GM23338 (cell line): ENCODE results near the gene SARDH. TPM values are rescaled to one million over a fixed set of nuclear protein-coding genes. Genes with fewer than 3 reads are reported as not detected.

ENCODE experiments used
- ATAC-seq: fragments of 200-7000 bp; cut with Tn5 transposase; 3 replicates; pipeline ENCODE4 v1.9.1; 2020
- DNase-seq: peaks from one replicate; pipeline ENCODE4 v3.0.0-alpha.2; 2015; ENCODE audit warnings: low spot score
- H2AFZ ChIP-seq: fragments of 200-600 bp; sonication (generic); 2 replicates; pipeline ENCODE4 v1.8.0; 2016; ENCODE audit warnings: antibody characterized with exemption, mild to moderate bottlenecking, moderate library complexity
- H3F3A ChIP-seq: fragments of 200-600 bp; sonication (generic); replicated peaks from 2 replicates; pipeline ENCODE4 v1.8.0; 2017; ENCODE audit warnings: antibody characterized with exemption, mixed run types, low read depth
- H3K27ac ChIP-seq: fragments of 200-600 bp; sonication (generic); 2 replicates; pipeline ENCODE4 v1.6.1; 2016; ENCODE audit warnings: low read depth
- H3K27me3 ChIP-seq: fragments of 200-600 bp; sonication (generic); 2 replicates; pipeline ENCODE4 v1.8.0; 2016; ENCODE audit warnings: mild to moderate bottlenecking, mixed run types, moderate library complexity; ENCODE audit not compliant: insufficient read depth
- H3K36me3 ChIP-seq: fragments of 200-600 bp; sonication (generic); 2 replicates; pipeline ENCODE4 v1.8.0; 2016; ENCODE audit warnings: mild to moderate bottlenecking; ENCODE audit not compliant: insufficient read depth
- H3K4me1 ChIP-seq: fragments of 200-600 bp; sonication (generic); 2 replicates; pipeline ENCODE4 v1.8.0; 2016; ENCODE audit warnings: mild to moderate bottlenecking, moderate library complexity; ENCODE audit not compliant: insufficient read depth
- H3K4me2 ChIP-seq: fragments of 200-600 bp; sonication (generic); 2 replicates; pipeline ENCODE4 v1.7.1; 2017; ENCODE audit warnings: mixed run types
- H3K4me3 ChIP-seq: fragments of 200-600 bp; sonication (generic); 2 replicates; pipeline ENCODE4 v1.6.1; 2016; ENCODE audit warnings: mixed run types
- H3K79me2 ChIP-seq: fragments of 200-600 bp; sonication (generic); replicated peaks from 2 replicates; pipeline ENCODE4 v1.8.0; 2017; ENCODE audit warnings: mild to moderate bottlenecking; ENCODE audit not compliant: insufficient read depth
- H3K9me2 ChIP-seq: fragments of 200-600 bp; sonication (generic); 2 replicates; pipeline ENCODE4 v1.8.0; 2017; ENCODE audit not compliant: insufficient read depth
- H4K20me1 ChIP-seq: fragments of 200-600 bp; sonication (generic); replicated peaks from 2 replicates; pipeline ENCODE4 v1.8.0; 2017; ENCODE audit warnings: mild to moderate bottlenecking; ENCODE audit not compliant: insufficient read depth
- H3K27ac Mint-ChIP-seq: 2 replicates; pipeline ENCODE4 v1.8.0; 2020; ENCODE audit warnings: inconsistent platforms, mild to moderate bottlenecking, moderate library complexity, mixed read lengths
- H3K27me3 Mint-ChIP-seq: 3 replicates; pipeline ENCODE4 v1.8.0; 2022; ENCODE audit warnings: low read depth, mild to moderate bottlenecking, moderate library complexity, mixed read lengths, inconsistent platforms; ENCODE audit not compliant: insufficient read depth, poor library complexity
- H3K36me3 Mint-ChIP-seq: 3 replicates; pipeline ENCODE4 v1.8.0; 2021; ENCODE audit warnings: low read depth, mild to moderate bottlenecking, inconsistent platforms, moderate library complexity, mixed read lengths
- H3K4me1 Mint-ChIP-seq: 3 replicates; pipeline ENCODE4 v1.8.0; 2020; ENCODE audit warnings: mild to moderate bottlenecking, inconsistent platforms, mixed read lengths
- H3K4me3 Mint-ChIP-seq: 3 replicates; pipeline ENCODE4 v1.8.0; 2021; ENCODE audit warnings: moderate library complexity, mild to moderate bottlenecking, inconsistent platforms, mixed read lengths
- H3K9me3 Mint-ChIP-seq: 3 replicates; pipeline ENCODE4 v1.8.0; 2020; ENCODE audit warnings: moderate library complexity, mild to moderate bottlenecking, inconsistent platforms, mixed read lengths
- CREB1 ChIP-seq: fragments of 250-450 bp; sonication (Bioruptor Pico); IDR thresholded peaks from 2 replicates; pipeline ENCODE4 v1.5.0; 2020; ENCODE audit warnings: low read depth, mild to moderate bottlenecking, moderate library complexity
- CTCF ChIP-seq, 2 experiments: fragments of 200-600 bp in 1 of 2; sonication (generic) in 1 of 2; conservative IDR thresholded peaks; 2 replicates each; pipeline versions ENCODE4 v1.5.1 to v1.6.1; 2016 to 2017; ENCODE audit warnings: antibody characterized with exemption in 2 of 2, low read depth in 2 of 2, mild to moderate bottlenecking in 2 of 2, moderate library complexity in 1 of 2
- ETS1 ChIP-seq: IDR thresholded peaks from 2 replicates; pipeline ENCODE4 v1.6.1; 2016; ENCODE audit warnings: antibody characterized with exemption
- EZH2 ChIP-seq: fragments of 200-600 bp; sonication (generic); IDR thresholded peaks from one replicate; pipeline ENCODE4 v1.8.0; 2017; ENCODE audit warnings: antibody characterized with exemption, mild to moderate bottlenecking, low read depth; ENCODE audit not compliant: unreplicated experiment
- EZH2phosphoT487 ChIP-seq: fragments of 200-600 bp; sonication (generic); IDR thresholded peaks from one replicate; pipeline ENCODE4 v1.8.1; 2018; ENCODE audit warnings: antibody characterized with exemption; ENCODE audit not compliant: unreplicated experiment
- JUNB ChIP-seq: IDR thresholded peaks from one replicate; pipeline ENCODE4 v1.6.1; 2016; ENCODE audit warnings: antibody characterized with exemption; ENCODE audit not compliant: unreplicated experiment
- NANOG ChIP-seq: IDR thresholded peaks from 2 replicates; pipeline ENCODE4 v1.6.1; 2016; ENCODE audit warnings: antibody characterized with exemption, borderline replicate concordance
- POLR2AphosphoS5 ChIP-seq: IDR thresholded peaks from 2 replicates; pipeline ENCODE4 v1.6.1; 2016; ENCODE audit warnings: antibody characterized with exemption, low read depth
- REST ChIP-seq: IDR thresholded peaks from one replicate; pipeline ENCODE4 v1.6.1; 2018; ENCODE audit warnings: antibody characterized with exemption; ENCODE audit not compliant: unreplicated experiment
- STAT1 ChIP-seq: IDR thresholded peaks from one replicate; pipeline ENCODE4 v1.6.1; 2016; ENCODE audit warnings: antibody characterized with exemption; ENCODE audit not compliant: unreplicated experiment
- ZNF114 ChIP-seq: fragments of 250-450 bp; sonication (Bioruptor Pico); IDR thresholded peaks from 2 replicates; pipeline ENCODE4 v1.5.0; 2020; ENCODE audit warnings: mild to moderate bottlenecking, moderate library complexity
- ZNF331 ChIP-seq: fragments of 250-450 bp; sonication (Bioruptor Pico); IDR thresholded peaks from 2 replicates; pipeline ENCODE4 v1.5.0; 2020; ENCODE audit warnings: low read depth, mild to moderate bottlenecking, moderate library complexity
- polyA plus RNA-seq: library from polyadenylated mRNA; unstranded; fragments of >200 nt; fragmentation: Nextera tagmentation; extraction: Ambion mirVana; gene quantifications from 2 replicates; pipeline ENCODE4 v1.2.1, GENCODE V29; 2016
- total RNA-seq: library from RNA; depleted of rRNA; stranded (reverse); fragments of >200 nt; shearing (Covaris generic); gene quantifications from 2 replicates; pipeline ENCODE4 v1.2.3, GENCODE V29; 2014

SARDH gene
- total and polyA plus RNA-seq, 2 experiments from 2014 or later, result 2.8 to 10.4 TPM

- H3K79me2 ChIP-seq, result no peaks in the 10 kb centered on the region
- no peaks in the 10 kb centered on the region for H3F3A ChIP-seq
- Mint-ChIP-seq H3K4me1 (peaks cover 26% of the 10 kb centered on the region), H3K4me3 (no peak overlapping the region), H3K9me3 (peaks cover 3% of the 10 kb centered on the region; the same call in 2 of the 3 replicates), H3K27me3 (peaks cover 4% of the 10 kb centered on the region), H3K36me3 (no peaks in the 10 kb centered on the region), H3K27ac (no peak overlapping the region)
- H3K4me1 ChIP-seq, result peaks cover 19% of the 10 kb centered on the region
- H3K36me3 ChIP-seq, result no peaks in the 10 kb centered on the region
- no peak overlapping the region for H3K4me3 ChIP-seq
- H2AFZ ChIP-seq, result no peak overlapping the region
- TF ChIP-seq JUNB, result no peak
- TF ChIP-seq ZNF114 (CRISPR knock-in tag), result no peak
- no peak for TF ChIP-seq STAT1
- TF ChIP-seq ZNF331, result no peak
- TF ChIP-seq CREB1 (CRISPR knock-in tag), result no peak
- TF ChIP-seq EZH2, result no peak
- TF ChIP-seq ETS1, result no peak
- TF ChIP-seq EZH2phosphoT487, result no peak
- no peak for TF ChIP-seq CTCF (conservative IDR thresholded peaks at IDR 0.05; ENCODE audit: low read depth in 2 of 2)
- DNase-seq, result no peak
- no peak overlapping the region for H3K27ac ChIP-seq
- no peak for ATAC-seq
- no peaks in the 10 kb centered on the region for H3K27me3 ChIP-seq
- H3K9me2 ChIP-seq, result no peaks in the 10 kb centered on the region
- no peak overlapping the region for H3K4me2 ChIP-seq
- no peaks in the 10 kb centered on the region for H4K20me1 ChIP-seq
Observed at GRCh38 chr9:133739408-133740280, 1.5 kb upstream of the SARDH start.

GRCh38 chr9:133738640-133739225, 581 bp upstream of the SARDH start:
- H3F3A ChIP-seq, result no peaks in the 10 kb centered on the region
- peaks cover 19% of the 10 kb centered on the region for H3K4me1 ChIP-seq
- Mint-ChIP-seq H3K27me3 (peaks cover 2% of the 10 kb centered on the region), H3K9me3 (no peaks in the 10 kb centered on the region; the same call in 2 of the 3 replicates), H3K36me3 (no peaks in the 10 kb centered on the region; the same call in 2 of the 3 replicates), H3K4me1 (peaks cover 31% of the 10 kb centered on the region), H3K4me3 (peak overlapping the region; percentile 17; the same call in 1 of the 3 replicates), H3K27ac (no peak overlapping the region)
- no peaks in the 10 kb centered on the region for H3K79me2 ChIP-seq
- no peaks in the 10 kb centered on the region for H4K20me1 ChIP-seq
- no peak overlapping the region for H3K27ac ChIP-seq
- ATAC-seq (no peak), DNase-seq (no peak)
- no peaks in the 10 kb centered on the region for H3K27me3 ChIP-seq
- H3K36me3 ChIP-seq, result no peaks in the 10 kb centered on the region
- peak overlapping the region; percentile 45; the same call in 1 of the 2 replicates for H3K4me3 ChIP-seq
- H3K9me2 ChIP-seq, result no peaks in the 10 kb centered on the region
- H2AFZ ChIP-seq, result peak overlapping the region; percentile 91
- H3K4me2 ChIP-seq, result peak overlapping the region; percentile 73; the same call in 1 of the 2 replicates
- TF ChIP-seq ZNF114 (CRISPR knock-in tag) (no peak), CTCF (conservative IDR thresholded peaks at IDR 0.05; ENCODE audit: low read depth in 2 of 2) (no peak), EZH2phosphoT487 (no peak), POLR2AphosphoS5 (no peak), STAT1 (no peak), NANOG (no peak), JUNB (no peak), EZH2 (no peak), REST (no peak), ZNF331 (no peak), CREB1 (CRISPR knock-in tag) (no peak)
